HG02759 (cell line): ENCODE measurements around the gene KLHL40.

ENCODE experiments used
- ATAC-seq: cut with Tn5 transposase; IDR thresholded peaks from one replicate; pipeline ENCODE4 v1.9.1; 2021; ENCODE audit warnings: mild to moderate bottlenecking, moderate library complexity; ENCODE audit not compliant: unreplicated experiment

KLHL40 gene, protein sequence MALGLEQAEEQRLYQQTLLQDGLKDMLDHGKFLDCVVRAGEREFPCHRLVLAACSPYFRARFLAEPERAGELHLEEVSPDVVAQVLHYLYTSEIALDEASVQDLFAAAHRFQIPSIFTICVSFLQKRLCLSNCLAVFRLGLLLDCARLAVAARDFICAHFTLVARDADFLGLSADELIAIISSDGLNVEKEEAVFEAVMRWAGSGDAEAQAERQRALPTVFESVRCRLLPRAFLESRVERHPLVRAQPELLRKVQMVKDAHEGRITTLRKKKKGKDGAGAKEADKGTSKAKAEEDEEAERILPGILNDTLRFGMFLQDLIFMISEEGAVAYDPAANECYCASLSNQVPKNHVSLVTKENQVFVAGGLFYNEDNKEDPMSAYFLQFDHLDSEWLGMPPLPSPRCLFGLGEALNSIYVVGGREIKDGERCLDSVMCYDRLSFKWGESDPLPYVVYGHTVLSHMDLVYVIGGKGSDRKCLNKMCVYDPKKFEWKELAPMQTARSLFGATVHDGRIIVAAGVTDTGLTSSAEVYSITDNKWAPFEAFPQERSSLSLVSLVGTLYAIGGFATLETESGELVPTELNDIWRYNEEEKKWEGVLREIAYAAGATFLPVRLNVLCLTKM

DNA sequence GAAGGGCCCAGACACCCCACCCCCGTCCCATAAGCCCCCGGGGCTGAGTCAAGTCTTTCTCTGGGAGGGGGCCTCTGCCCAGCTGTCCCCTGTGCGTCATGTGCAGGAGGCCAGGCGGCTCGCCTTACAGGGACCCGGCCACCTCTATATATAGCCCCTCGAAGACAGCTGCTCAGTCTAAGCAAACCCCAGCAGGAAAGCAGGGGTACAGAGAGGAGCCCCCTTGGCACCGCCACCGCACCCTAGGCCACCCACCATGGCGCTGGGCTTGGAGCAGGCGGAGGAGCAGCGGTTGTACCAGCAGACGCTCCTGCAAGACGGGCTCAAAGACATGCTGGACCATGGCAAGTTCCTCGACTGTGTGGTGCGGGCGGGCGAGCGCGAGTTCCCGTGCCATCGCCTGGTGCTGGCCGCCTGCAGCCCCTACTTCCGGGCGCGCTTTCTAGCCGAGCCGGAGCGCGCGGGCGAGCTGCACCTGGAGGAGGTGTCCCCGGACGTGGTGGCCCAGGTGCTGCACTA is at the start of gene KLHL40:
Gene KLHL40 (plus strand): TSS at position 175 of the 519 bp plus-strand sequence. CDS start 82 bp downstream, at position 257.
- no peak for ATAC-seq

DNA sequence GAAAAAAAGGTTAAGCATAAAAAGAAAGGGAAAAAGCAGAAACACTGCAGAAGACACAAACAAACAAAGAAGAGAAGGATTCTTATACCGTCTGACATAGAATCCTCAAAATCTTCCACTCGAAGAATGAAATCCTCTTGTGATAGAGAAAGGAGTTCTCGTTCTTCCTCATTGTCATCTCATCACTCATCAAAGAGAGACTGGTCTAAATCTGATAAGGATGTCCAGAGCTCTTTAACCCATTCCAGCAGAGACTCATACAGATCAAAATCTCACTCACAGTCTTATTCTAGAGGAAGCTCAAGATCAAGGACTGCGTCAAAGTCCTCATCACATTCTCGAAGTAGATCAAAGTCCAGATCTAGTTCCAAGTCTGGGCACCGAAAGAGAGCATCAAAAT is 48.3 kb upstream of the KLHL40 start:
- ATAC-seq = no peak

GRCh38 chr3:42638339-42638842 is 46.9 kb upstream of the KLHL40 start:
- no peak for ATAC-seq

DNA sequence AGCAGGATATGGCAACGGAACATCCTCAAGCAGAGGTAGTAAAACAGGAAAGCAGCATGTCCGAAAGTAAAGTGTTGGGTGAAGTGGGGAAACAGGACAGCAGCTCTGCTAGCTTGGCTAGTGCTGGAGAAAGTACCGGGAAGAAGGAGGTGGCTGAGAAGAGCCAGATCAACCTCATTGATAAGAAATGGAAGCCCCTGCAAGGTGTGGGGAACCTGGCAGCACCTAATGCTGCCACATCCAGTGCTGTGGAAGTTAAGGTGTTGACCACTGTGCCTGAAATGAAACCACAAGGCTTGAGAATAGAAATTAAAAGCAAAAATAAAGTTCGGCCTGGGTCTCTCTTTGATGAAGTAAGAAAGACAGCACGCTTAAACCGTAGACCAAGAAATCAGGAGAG is 46.1 kb upstream of the KLHL40 start:
- ATAC-seq = no peak

- no peak for ATAC-seq
Observed at GRCh38 chr3:42640129-42640528, 45.2 kb upstream of the KLHL40 start.

DNA sequence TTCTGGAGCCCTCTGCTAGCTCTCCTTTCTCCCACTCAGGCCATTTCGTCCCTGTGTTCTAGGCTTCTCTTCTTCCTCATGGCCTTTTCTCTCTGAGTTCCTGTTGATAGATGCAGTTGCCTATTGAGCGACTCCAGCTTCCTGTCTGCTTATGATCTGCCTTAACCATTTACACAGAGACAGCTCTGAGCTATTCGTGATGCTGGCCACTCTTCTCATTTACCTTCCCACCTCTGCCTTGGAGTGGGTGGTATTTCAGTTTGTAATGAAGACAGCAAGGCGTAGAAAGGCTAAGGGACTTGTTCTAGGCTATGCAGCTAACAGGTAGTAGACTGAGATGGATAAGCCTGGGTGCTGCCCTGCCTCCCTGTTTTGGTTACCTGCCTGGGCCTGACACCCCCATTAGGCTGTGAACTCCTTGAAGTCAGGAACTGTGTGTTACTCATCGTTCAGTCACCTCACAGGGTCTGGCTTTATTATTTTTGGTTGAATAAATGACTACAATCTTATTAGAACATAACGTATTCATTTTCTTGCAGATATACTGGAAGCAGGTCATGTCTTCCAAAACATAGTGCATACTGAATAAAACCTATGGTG is 44.5 kb upstream of the KLHL40 start:
- ATAC-seq = no peak

GRCh38 chr3:42647821-42648459 is 37.4 kb upstream of the KLHL40 start:
- ATAC-seq = no peak

DNA sequence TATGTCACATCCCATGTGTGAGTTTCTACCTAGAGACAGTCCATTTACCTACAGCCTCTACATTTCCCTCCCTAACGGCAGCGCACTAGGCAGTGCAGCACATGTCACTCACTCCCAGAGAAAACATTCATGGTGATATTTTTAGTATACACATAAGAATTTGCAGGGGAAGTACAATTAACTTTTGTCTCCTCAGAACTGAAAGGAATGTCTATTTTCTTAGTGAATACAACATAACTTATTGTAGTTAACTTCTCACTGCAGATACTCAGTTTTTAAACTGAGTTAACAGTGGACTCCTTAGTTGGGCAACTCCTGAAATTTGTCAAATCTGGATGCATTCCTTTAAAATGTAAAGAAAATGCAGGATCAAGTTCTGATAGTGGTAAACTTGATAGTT is 36.3 kb upstream of the KLHL40 start:
- no peak for ATAC-seq

GRCh38 chr3:42649783-42650182 is 35.6 kb upstream of the KLHL40 start:
- no peak for ATAC-seq

GRCh38 chr3:42651248-42652091 is 33.9 kb upstream of the KLHL40 start:
- no peak for ATAC-seq

DNA sequence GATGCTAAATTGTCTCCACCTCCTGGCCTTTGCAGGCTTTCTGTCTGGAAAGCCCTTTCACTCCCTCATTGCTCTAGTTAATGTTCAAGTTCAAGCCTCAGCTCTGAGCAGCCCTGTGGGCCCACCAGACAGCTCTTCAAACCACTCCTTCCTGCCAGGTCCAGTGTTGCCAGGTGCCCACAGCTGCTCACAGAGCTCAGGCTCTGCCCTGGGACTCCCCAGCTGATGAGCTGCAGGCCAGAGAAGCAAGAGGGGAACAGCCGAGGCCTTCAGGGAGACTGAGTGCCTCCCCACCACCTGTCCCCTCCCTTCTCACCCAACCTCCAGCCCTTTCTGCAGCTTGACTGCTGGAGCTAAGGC is 33.1 kb upstream of the KLHL40 start:
- ATAC-seq = no peak

DNA sequence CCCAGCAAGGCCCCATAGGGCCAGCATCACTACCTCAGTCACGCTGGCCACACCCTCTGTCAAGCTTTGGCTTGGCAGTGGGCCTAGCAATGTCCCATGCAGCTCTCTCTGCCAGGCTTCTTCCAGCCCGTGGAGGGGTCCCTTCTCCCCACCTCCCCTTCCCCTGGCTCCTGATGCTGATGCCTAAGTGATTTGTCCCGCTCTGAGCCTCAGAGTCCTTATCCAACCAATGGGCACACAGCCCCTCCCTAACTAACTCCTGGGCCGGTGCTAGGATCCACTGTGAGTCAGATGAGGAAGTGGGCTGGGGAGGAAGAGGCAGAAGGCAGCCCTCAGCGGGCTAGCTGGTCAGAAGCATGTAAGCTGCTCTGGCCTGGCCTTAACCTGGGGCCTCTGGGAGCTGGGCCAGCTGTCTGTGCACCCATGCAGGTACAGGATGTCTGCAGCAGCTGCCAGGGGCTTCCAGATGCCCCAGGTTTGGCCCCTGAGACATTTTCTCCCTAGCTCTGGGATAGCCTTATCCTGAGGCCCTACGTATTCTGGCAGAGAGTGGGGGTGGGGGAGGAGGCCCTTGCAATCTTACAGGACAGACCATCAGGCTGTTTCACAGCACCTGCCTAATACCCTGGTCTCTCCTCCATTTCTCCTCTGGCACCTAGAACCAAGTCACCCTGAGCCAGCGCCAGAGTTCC is 32.6 kb upstream of the KLHL40 start:
- peak; percentile 62 for ATAC-seq

- no peak for ATAC-seq
Observed at GRCh38 chr3:42653303-42653559, 32.1 kb upstream of the KLHL40 start.

GRCh38 chr3:42653560-42654330 is 31.6 kb upstream of the KLHL40 start, which contains the start of gene ZBTB47:
ZBTB47 (plus strand) TSS chr3:42653697; CDS start chr3:42658356, 4,659 bp downstream.
- no peak for ATAC-seq

DNA sequence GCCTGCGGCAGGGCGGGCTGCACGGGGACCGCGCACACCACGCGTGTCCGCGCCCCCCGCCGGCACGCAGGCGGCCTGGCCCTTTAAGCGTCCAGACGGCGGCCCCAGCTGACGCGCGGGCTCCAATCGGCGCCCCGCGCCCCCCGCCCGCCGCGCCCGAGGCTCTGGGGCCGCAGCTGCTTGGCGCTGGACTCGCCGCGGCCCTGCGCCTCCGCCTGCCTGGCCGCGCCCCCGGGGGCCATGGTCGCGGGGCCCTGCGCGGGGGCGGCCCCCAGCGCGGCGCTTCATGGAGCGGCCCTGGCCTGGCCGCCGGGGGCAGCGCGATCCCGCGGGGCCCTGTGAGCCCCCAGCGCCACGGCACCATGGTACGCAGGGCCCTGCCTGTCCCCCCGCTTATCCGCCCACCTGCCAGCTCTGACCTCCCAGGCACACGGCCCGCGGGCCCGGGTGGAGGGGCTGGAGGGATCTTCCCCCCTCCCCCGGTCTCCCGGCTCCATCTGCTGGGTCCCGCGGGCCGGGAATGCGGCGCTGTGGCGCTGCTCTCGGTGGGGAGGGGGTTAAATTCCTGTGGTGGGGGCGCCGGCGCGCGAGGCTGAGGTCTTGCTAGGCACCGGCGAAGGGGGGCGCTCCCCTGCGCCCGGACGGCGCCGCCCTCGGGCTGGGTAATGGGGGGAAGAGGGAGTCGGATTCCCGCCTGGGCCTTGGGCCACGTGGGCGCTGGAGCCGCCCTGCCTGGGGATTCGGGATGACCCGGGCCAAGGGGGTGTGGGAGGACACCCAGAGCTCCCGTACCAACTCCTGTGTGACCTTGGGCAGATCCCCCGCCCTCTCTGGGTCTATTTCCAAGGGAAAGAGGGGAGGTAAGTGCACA is 30.8 kb upstream of the KLHL40 start:
- no peak for ATAC-seq

DNA sequence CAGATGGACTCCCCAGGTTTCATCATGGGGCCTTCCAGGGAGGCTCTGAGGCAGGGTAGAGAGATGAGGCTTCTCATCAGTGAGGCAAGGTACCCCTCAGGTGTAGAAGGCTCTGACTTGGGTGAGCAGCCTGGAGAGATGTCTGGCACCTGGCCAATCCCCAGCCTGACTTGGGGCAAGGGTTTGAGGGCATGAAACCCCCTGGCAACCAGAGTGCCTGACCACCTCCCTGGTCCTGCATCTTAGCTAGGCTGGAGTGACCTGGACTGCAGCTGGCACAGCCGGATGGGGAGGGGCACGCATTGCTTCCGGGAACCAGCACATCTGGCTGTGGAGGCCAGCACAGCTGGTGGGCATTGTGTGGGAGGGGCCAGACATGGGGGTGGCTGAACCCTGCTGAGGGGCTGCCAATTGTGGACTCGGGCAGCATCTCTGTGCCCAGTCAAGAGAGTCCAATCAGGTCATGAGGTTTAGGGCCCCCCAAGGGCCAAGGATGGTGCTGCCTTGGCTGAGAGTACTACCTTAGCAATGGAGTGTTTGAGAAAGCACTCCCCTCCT is 29.9 kb upstream of the KLHL40 start:
- ATAC-seq = no peak

GRCh38 chr3:42655980-42656679 is 29.2 kb upstream of the KLHL40 start:
- ATAC-seq = no peak
